Endothelial cell of umbilical vein (primary cell): ENCODE measurements around the gene ADAM33. TPM values are rescaled to one million over a fixed set of nuclear protein-coding genes. Genes with fewer than 3 reads are reported as not detected.

ENCODE experiments used
- BruUV-seq: library from RNA; stranded (reverse); fragments of 400-500 nt; replicated peaks from 2 replicates; lab custom pipeline; 2021; lab: Mats Ljungman, UMichigan
- CTCF ChIA-PET: fragments of 300-600, 350-600 bp; sonication (Branson Sonifier 250); formaldehyde crosslinking; loops from one replicate; lab custom pipeline; 2021; ENCODE audit warnings: antibody characterized with exemption, inconsistent platforms; lab: Charles Lee
- POLR2A ChIA-PET: fragments of 300-600, 350-600 bp; sonication (Branson Sonifier 250); formaldehyde crosslinking; loops from one replicate; lab custom pipeline; 2021; ENCODE audit warnings: antibody characterized with exemption, inconsistent platforms; lab: Charles Lee
- DNase-seq: peaks from one replicate; pipeline ENCODE4 v3.0.0-alpha.2; 2011; ENCODE audit warnings: low read depth, low spot score
- FAIRE-seq: peaks from 2 replicates; lab custom pipeline; 2011; peaks lifted over from hg19 to GRCh38; lab: Jason Lieb, UNC
- H2AFZ ChIP-seq: 2 replicates; pipeline ENCODE4 v1.6.0; 2012; ENCODE audit warnings: low read depth, low read length, control low read depth, inconsistent platforms
- H3K27ac ChIP-seq: 2 replicates; pipeline ENCODE4 v1.5.1; 2011; ENCODE audit warnings: low read depth, mild to moderate bottlenecking, control low read depth, low read length, moderate library complexity; ENCODE audit not compliant: insufficient read depth
- H3K27me3 ChIP-seq, 2 experiments: 2 replicates each; pipeline versions ENCODE4 v1.6.0 to v1.6.1; 2011; ENCODE audit warnings: low read length in 2 of 2, mixed read lengths in 1 of 2; ENCODE audit not compliant: control insufficient read depth in 2 of 2, insufficient read depth in 2 of 2
- H3K36me3 ChIP-seq, 2 experiments: 2 replicates in 1 of 2; 3 replicates in 1 of 2; pipeline ENCODE4 v1.5.1; 2011; ENCODE audit warnings: low read length in 2 of 2, mild to moderate bottlenecking in 1 of 2, moderate library complexity in 1 of 2; ENCODE audit not compliant: control insufficient read depth in 2 of 2, insufficient read depth in 2 of 2; ENCODE audit errors: extremely low read depth in 1 of 2
- H3K4me1 ChIP-seq: 3 replicates; pipeline ENCODE4 v1.5.1; 2011; ENCODE audit warnings: mild to moderate bottlenecking, low read length; ENCODE audit not compliant: control insufficient read depth, insufficient read depth; ENCODE audit errors: extremely low read depth
- H3K4me2 ChIP-seq: 2 replicates; pipeline ENCODE4 v1.6.1; 2011; ENCODE audit warnings: low read length, control low read depth, mixed read lengths; ENCODE audit not compliant: insufficient read depth
- H3K4me3 ChIP-seq, 3 experiments: fragments of 200-600 bp in 1 of 3; sonication (generic), shearing (Covaris generic) in 1 of 3; replicated peaks in 1 of 3; 2 replicates each; pipeline ENCODE4 v1.5.1; 2011 to 2016; ENCODE audit warnings: control low read depth in 3 of 3, low read length in 3 of 3, mild to moderate bottlenecking in 2 of 3, inconsistent platforms in 1 of 3, low read depth in 1 of 3, moderate library complexity in 1 of 3; ENCODE audit not compliant: insufficient read depth in 1 of 3
- H3K79me2 ChIP-seq: 2 replicates; pipeline ENCODE4 v1.6.0; 2012; ENCODE audit warnings: low read length, inconsistent platforms; ENCODE audit not compliant: control insufficient read depth, insufficient read depth
- H3K9ac ChIP-seq: replicated peaks from 2 replicates; pipeline ENCODE3; 2011; ENCODE audit warnings: low read length, control low read depth; ENCODE audit not compliant: insufficient read depth; ENCODE audit errors: extremely low read depth
- H3K9me1 ChIP-seq: replicated peaks from 3 replicates; pipeline ENCODE4 v1.6.0; 2011; ENCODE audit warnings: mild to moderate bottlenecking, low read length; ENCODE audit not compliant: control insufficient read depth, insufficient read depth; ENCODE audit errors: extremely low read depth
- H3K9me3 ChIP-seq: replicated peaks from 2 replicates; pipeline ENCODE4 v1.5.1; 2012; ENCODE audit warnings: low read length, inconsistent platforms; ENCODE audit not compliant: control insufficient read depth, insufficient read depth
- H4K20me1 ChIP-seq: replicated peaks from 2 replicates; pipeline ENCODE3; 2011; ENCODE audit warnings: mild to moderate bottlenecking, low read length; ENCODE audit not compliant: control insufficient read depth, insufficient read depth; ENCODE audit errors: extremely low read depth
- EZH2 ChIP-seq: IDR thresholded peaks from 2 replicates; pipeline ENCODE4 v1.6.1; 2012; ENCODE audit warnings: borderline replicate concordance, low read depth, mild to moderate bottlenecking, moderate library complexity, low read length, inconsistent platforms; ENCODE audit not compliant: severe bottlenecking
- FOS ChIP-seq: IDR thresholded peaks from 2 replicates; pipeline ENCODE4 v1.6.1; 2011; ENCODE audit warnings: mild to moderate bottlenecking, low read length, moderate library complexity, borderline replicate concordance; ENCODE audit not compliant: insufficient read depth
- JUN ChIP-seq: IDR thresholded peaks from 2 replicates; pipeline ENCODE4 v1.6.1; 2011; ENCODE audit warnings: borderline replicate concordance, low read depth; ENCODE audit not compliant: insufficient read length, insufficient read depth
- POLR2A ChIP-seq: IDR thresholded peaks from 2 replicates; pipeline ENCODE4 v1.6.1; 2012; ENCODE audit warnings: low read depth, mild to moderate bottlenecking, control low read depth, low read length
- POLR2AphosphoS5 ChIP-seq: IDR thresholded peaks from 2 replicates; pipeline ENCODE4 v1.6.1; 2012; ENCODE audit warnings: low read depth, mild to moderate bottlenecking, control low read depth, low read length, moderate library complexity; ENCODE audit not compliant: insufficient read depth
- dilution Hi-C: fragments of 300-500 bp; cut with MboI; formaldehyde crosslinking; loops from one replicate; pipeline ENCODE4 v1.15.0; 2019; ENCODE audit warnings: low sequenced_read_pairs; ENCODE audit not compliant: extremely low pct_ligation_motif_present
- intact Hi-C: fragments of 100-400 bp; cut with micrococcal nuclease; formaldehyde crosslinking; loops from one replicate; pipeline ENCODE4 v1.10.0; 2022
- polyA plus RNA-seq, 4 experiments: library from polyadenylated mRNA; depleted of rRNA in 3 of 4; stranded (reverse) in 3 of 4; unstranded in 1 of 4; fragments of >200 nt; gene quantifications; 2 replicates each; pipeline versions ENCODE4 v1.2.1 to v1.2.3, GENCODE V29; 2011 to 2012; ENCODE audit warnings: missing spikeins in 1 of 4
- total RNA-seq: library from RNA; stranded (reverse); gene quantifications from 2 replicates; pipeline ENCODE4 v1.2.3, GENCODE V29; 2021
- TF ChIP-seq, protein P1 (sequence below): IDR thresholded peaks from 2 replicates; pipeline ENCODE4 v1.6.1; 2011; ENCODE audit not compliant: insufficient read depth, insufficient read length

The ADAM33 gene
- total and polyA plus RNA-seq, 2 donors (not counting 3 experiments of a cell fraction or from before 2014, with no cell fraction given): 0.06 to 0.18 TPM

- dilution Hi-C loops: no loop called here
- FAIRE-seq (no peak), DNase-seq (no peak)
- Histone ChIP-seq H4K20me1 (no peaks in the 10 kb centered on the region), H3K4me2 (no peak overlapping the region), H3K79me2 (no peaks in the 10 kb centered on the region), H3K27me3 (no peaks in the 10 kb centered on the region), H3K27ac (no peak overlapping the region), H3K9me3 (no peaks in the 10 kb centered on the region), H3K9ac (no peak overlapping the region), H3K9me1 (no peaks in the 10 kb centered on the region), H3K4me3 (no peak overlapping the region), H2AFZ (no peak overlapping the region), H3K36me3 (no peaks in the 10 kb centered on the region), H3K4me1 (no peaks in the 10 kb centered on the region)
- TF ChIP-seq EZH2 (no peak), POLR2AphosphoS5 (no peak), POLR2A (no peak), JUN (no peak), FOS (no peak)
- TF ChIP-seq, protein P1, sequence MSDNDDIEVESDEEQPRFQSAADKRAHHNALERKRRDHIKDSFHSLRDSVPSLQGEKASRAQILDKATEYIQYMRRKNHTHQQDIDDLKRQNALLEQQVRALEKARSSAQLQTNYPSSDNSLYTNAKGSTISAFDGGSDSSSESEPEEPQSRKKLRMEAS: no peak
- ChIA-PET CTCF (interaction anchor here (1.2 to 2.3 kb wide), 2 partner anchors 8 to 26 kb away, joined by 5 to 22 read pairs; no protein-coding TSS in a partner anchor), POLR2A (no interaction called here)
- intact Hi-C loops: loop anchor here (1.0 kb wide), 1 partner anchor 22 kb away; no protein-coding TSS in a partner anchor
- BruUV-seq: no TSS peak
Measured at GRCh38 chr20:3702611-3703391, 21.0 kb upstream of the ADAM33 start.
